ENCODE results near the gene HECW1. TPM values are rescaled to one million over a fixed set of nuclear protein-coding genes. Genes with fewer than 3 reads are reported as not detected.
"Not testable (repeated sequence)": the region's sequence is repeated elsewhere in the genome, so short reads cannot be mapped to it uniquely, and the experiment has no call there.

The HECW1 gene
- total RNA-seq, 1 donor from 2014 or later: not detected

DNA sequence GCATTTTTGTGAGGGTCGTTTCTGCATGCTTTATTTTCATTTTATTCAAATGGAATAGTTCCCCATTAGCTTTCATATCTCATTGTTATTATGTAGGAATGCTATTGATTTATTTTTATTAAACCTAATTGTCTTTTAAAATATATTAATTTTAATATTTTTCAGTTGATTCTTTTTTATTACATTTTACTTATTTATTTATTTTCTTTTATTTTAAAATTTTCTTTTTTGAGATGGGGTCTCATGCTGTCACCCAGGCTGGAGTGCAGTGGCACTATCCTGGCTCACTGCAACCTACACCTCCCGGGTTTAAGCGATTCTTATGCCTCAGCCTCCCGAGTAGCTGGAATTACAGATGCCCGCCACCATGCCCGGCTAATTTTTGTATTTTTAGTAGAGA is 463.1 kb downstream of the HECW1 start:
- TF ChIP-seq, protein P1, sequence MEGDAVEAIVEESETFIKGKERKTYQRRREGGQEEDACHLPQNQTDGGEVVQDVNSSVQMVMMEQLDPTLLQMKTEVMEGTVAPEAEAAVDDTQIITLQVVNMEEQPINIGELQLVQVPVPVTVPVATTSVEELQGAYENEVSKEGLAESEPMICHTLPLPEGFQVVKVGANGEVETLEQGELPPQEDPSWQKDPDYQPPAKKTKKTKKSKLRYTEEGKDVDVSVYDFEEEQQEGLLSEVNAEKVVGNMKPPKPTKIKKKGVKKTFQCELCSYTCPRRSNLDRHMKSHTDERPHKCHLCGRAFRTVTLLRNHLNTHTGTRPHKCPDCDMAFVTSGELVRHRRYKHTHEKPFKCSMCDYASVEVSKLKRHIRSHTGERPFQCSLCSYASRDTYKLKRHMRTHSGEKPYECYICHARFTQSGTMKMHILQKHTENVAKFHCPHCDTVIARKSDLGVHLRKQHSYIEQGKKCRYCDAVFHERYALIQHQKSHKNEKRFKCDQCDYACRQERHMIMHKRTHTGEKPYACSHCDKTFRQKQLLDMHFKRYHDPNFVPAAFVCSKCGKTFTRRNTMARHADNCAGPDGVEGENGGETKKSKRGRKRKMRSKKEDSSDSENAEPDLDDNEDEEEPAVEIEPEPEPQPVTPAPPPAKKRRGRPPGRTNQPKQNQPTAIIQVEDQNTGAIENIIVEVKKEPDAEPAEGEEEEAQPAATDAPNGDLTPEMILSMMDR (conservative IDR thresholded peaks at IDR 0.05; ENCODE audit: low read depth, low read length): no peak

DNA sequence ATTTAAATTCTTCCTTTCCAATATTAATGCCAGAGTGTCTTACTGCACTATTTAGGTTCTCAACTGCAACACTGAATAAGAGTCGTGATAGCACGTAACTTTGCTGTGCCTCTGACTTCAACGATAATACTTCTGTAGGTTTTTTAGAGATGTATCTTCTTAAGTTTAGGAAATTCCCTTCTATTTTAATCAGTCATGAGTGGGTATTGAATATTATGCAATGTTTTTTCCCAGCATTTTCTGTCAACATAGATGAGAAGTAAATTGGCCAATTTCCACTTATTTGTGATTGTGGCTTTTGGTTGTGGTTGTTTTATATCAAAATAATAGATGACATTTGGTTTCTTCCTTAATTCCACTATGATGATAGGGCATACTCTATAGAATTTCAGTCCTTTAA is 463.8 kb downstream of the HECW1 start:
- H3K4me3 ChIP-seq (ENCODE audit: low read depth, low read length): no peak overlapping the region
- no peak for DNase-seq (ENCODE audit: low read depth)
- TF ChIP-seq, protein P1 (conservative IDR thresholded peaks at IDR 0.05; ENCODE audit: low read depth, low read length): no peak

More for the DNA sequence above, 463.1 kb downstream of the HECW1 start:
- DNase-seq (ENCODE audit: low read depth): no peak
- H3K4me3 ChIP-seq (ENCODE audit: low read depth, low read length): no peak overlapping the region

DNA sequence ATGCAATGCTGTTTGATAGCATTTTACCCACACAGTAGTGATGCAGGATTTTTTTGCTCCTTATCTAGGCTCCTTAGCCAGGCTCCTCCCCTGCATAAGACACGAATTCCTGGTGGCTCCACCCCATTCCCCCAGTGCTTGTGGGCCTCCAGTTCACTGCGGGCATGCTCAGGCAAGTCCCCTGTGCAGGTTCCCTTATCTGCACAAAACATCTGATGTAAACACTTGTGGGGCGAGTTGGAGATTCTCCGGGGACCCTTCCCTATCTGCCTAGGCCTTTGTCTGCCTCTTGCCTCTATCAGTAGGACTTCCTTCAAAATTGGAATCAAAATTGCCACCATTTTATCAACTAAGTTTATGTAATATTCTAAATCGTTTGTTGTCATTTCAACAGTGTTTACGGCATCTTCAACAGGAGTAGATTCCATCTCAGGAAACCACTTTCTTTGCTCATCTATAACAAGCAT is 465.1 kb downstream of the HECW1 start:
- no peak overlapping the region for H3K4me3 ChIP-seq (ENCODE audit: low read depth, low read length)
- TF ChIP-seq, protein P1 (conservative IDR thresholded peaks at IDR 0.05; ENCODE audit: low read depth, low read length): no peak
- no peak for DNase-seq (ENCODE audit: low read depth)

DNA sequence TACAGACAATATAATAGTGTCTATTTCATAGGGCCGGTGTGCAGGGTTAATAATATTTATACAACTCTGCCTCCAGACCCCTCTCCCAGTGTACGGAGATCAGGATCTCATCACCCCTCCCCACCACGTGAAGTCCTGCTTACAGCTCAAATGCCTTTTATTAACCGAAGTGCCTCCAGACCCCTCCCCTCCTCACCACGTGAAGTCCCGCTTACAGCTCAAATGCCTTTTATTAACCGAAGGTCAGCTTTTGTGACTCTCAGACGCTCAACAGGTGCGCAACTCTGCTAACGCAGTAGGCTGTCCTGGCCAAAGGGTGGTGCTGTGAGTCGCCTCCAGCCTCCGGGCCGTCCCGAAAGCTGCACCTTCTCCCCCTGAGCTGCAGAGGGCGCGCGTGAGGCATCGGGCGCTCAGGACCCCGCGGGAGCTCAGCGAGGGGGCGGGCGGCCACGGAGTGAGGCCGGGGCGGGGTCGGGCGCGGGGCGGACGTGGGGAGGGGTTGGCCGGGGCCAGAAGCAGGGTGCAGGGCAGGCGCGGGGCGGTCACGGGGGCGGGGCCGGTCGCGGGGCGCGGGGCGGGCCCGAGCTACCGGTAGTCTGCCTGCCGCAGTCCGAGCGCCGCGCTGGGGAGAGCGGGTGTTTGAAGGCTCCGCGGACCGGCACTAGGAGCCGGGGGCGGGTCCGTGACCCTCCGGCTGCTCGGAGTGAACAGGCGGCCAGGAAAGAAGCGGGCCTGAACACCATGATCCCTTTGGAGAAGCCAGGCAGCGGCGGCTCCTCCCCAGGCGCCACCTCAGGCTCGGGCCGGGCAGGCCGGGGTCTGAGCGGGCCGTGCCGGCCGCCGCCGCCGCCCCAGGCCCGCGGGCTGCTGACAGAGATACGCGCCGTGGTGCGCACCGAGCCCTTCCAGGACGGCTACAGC is 470.3 kb downstream of the HECW1 start, which contains the start of gene STK17A:
Gene STK17A, plus strand, starts transcription at position 606 of the 921 bp plus-strand sequence. Its CDS starts 136 bp downstream, at position 742.
- no peak for DNase-seq (ENCODE audit: low read depth)
- TF ChIP-seq, protein P1 (conservative IDR thresholded peaks at IDR 0.05; ENCODE audit: low read depth, low read length): peak; percentile 98
- H3K4me3 ChIP-seq (ENCODE audit: low read depth, low read length): peak within 1 kb of the TSS; percentile 85

DNA sequence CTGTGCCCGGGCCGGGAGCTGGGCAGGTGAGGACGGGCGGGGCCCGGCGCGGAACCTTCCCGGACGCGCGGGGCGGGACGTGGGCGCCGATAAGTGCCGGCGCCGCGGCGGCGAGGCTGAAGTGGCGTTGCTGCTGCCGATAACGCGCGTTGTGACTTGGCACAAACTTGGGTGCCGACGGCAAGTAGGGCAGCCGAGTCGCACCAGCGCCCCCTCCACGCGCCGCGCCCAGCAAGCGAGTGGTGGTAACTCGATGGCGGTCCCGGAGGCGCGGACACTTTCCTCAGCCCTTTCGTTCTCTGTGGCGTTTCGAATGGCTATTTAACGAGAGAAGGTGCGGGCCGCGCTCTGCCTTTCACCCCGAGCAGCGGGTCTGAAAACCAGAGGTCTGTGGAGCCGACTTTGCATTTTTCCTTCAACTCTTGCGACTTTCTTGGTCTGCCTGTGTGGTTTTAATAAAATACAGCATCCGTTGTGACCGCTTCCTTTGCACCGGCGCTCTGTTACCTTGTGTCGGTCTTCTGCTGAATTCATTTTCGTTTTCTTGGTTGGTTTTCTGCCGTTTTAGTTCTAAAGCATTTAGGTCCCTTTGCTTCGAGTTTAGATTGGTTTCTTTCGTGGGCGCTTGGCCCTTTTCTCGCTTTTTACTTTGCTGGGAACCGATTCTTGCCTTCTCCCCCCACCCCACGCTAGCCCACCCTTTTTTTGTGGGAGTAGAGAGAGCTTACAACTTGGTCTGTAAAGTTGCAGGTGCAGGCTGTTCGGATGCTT is 471.2 kb downstream of the HECW1 start:
- peak overlapping the region; percentile 85 for H3K4me3 ChIP-seq (ENCODE audit: low read depth, low read length)
- TF ChIP-seq, protein P1 (conservative IDR thresholded peaks at IDR 0.05; ENCODE audit: low read depth, low read length): peak; percentile 32
- no peak for DNase-seq (ENCODE audit: low read depth)

DNA sequence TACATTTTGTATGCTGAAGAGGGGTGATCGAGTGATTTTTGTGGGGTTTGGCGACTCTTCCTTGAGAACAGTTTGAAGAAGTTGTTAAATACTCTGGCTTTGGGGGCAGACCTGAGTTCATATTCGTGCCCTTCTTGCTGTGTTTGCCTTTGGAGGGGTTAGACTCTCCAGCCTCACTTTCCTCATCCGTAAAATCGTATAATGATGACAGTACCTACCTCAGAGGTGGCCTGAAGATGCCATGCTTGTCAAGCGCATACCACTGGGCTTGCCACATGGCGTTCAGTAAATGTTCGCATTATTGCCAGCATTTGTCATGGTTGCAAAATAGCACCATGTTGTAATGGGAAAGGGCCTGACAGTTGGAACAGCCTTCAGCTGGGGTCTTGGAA is 471.7 kb downstream of the HECW1 start:
- TF ChIP-seq, protein P1 (conservative IDR thresholded peaks at IDR 0.05; ENCODE audit: low read depth, low read length): no peak

DNA sequence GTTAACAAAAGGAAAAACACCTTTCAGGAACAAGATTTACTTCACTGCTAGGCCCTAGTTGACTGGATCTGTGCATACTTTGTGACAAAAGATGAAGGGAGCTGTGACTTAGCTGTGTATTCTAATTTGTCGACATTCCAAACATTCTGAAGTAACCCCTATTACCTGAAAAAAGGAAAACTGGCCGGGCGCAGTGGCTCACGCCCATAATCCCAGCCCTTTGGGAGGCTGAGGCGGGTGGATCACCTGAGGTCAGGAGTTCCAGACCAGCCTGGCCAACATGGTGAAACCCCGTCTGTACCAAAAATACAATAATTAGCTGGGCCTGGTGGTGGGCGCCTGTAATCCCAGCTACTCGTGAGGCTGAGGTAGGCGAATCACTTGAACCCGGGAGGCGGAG is 472.3 kb downstream of the HECW1 start:
- DNase-seq (ENCODE audit: low read depth): not testable (repeated sequence)
- peak overlapping the region; percentile 85 for H3K4me3 ChIP-seq (ENCODE audit: low read depth, low read length)

More for the DNA sequence above, 471.7 kb downstream of the HECW1 start:
- H3K4me3 ChIP-seq (ENCODE audit: low read depth, low read length): peak overlapping the region; percentile 85
- DNase-seq (ENCODE audit: low read depth): peak; percentile 65

Data from epithelial cell of proximal tubule (primary cell).